Measurements from ENCODE around the gene DBNL.
A peak's percentile ranks its signal among the peaks of the same experiment; 100 is the strongest.
"Not testable (repeated sequence)": the region's sequence is repeated elsewhere in the genome, so short reads cannot be mapped to it uniquely, and the experiment has no call there.

Gene DBNL

DNA sequence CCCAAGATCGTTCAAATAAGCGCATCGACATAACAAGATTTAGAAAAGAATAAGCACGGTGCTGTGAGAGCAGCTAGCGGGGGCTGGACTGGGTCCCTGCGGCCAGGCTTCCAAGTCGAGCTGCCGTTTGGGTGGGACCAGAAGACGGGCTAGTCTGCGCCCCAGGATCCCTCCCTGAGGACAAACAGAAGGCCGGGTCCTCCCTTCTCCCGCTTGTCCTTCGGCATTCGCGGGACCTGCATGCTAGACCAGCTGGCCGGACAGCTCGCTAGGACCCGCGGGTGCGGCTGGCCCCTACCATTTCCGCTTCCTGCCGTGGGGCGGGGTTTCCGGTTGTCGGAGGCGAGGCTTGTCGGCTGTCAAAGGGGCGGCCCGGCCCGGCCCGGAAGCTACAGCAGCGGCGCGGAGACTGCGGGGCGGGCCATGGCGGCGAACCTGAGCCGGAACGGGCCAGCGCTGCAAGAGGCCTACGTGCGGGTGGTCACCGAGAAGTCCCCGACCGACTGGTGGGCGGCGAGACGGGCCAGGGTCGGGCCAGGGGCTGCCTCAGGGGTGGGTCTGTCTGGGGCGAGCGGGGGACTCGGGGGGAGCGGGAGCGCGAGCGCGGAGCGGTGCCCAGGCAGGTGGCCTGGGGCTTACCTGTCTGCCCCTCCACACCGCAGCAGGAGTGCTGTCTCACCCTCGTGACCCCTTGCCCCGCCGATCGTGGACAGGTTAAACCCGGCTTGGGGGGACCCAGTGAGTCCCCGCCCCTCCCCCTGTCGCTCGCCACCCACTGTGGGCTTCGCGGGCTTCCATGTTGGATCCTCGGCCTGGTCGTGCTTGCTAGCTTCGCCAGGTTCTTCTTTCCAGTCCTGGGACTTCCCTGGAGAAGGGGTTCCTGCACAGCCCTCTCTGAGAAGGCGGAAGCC is at the start of gene DBNL:
Gene DBNL (plus strand): TSS at position 388 of the 911 bp plus-strand sequence. CDS start 36 bp downstream, at position 424.
- no peaks in the 10 kb centered on the region for H3K9me3 ChIP-seq (ENCODE audit: insufficient read depth, low read length)
- peaks cover 30% of the 10 kb centered on the region for H3K36me3 ChIP-seq (ENCODE audit: insufficient read depth, insufficient read length, low read length)
- H3K4me1 ChIP-seq (ENCODE audit: insufficient read depth, insufficient read length), result no peaks in the 10 kb centered on the region
- H3K9ac ChIP-seq (ENCODE audit: insufficient read length, low read depth), result peak within 1 kb of the TSS; percentile 95
- peaks cover 18% of the 10 kb centered on the region for H3K27me3 ChIP-seq (ENCODE audit: insufficient read depth, insufficient read length)
- peak within 1 kb of the TSS; percentile 89 for H3K4me3 ChIP-seq (ENCODE audit: insufficient read length, low read depth)
- TF ChIP-seq ZNF274 (IDR thresholded peaks at IDR 0.05; ENCODE audit: low read depth, low read length) (no peak), YY1 (IDR thresholded peaks at IDR 0.05; ENCODE audit: insufficient read depth, insufficient read length) (no peak), SUZ12 (IDR thresholded peaks at IDR 0.05; ENCODE audit: extremely low read depth, insufficient read depth, insufficient read length) (no peak)
- peak; percentile 85 for DNase-seq (ENCODE audit: low read depth, low spot score)

DNA sequence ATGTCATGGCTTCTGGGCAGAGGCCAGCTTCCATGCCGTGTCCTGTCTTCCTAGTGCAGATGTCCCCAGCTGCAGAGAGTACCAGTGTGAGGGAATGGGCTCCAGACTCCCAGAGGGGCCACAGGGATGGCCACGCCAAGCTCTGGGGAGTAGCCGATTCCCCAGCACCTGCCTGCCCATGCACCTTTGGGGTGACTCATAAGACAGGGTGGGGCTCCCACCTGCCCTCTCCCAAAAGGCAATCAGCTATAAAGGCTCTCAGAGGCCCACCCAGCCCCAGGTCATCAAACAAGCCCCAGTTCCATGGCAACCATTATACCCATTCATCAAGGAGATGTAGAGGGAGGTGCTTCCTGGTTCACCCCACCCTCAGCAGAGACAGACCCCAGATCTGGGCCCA is 47.0 kb upstream of the DBNL start, which contains the start of gene SPDYE1:
Gene SPDYE1 (plus strand): TSS at position 366 of the 400 bp plus-strand sequence. CDS start 2,053 bp downstream, outside the sequence.
- H3K27me3 ChIP-seq (ENCODE audit: insufficient read depth, insufficient read length); H3K4me1 ChIP-seq (ENCODE audit: insufficient read depth, insufficient read length); DNase-seq (ENCODE audit: low read depth, low spot score); H3K9ac ChIP-seq (ENCODE audit: insufficient read length, low read depth); H3K9me3 ChIP-seq (ENCODE audit: insufficient read depth, low read length); H3K36me3 ChIP-seq (ENCODE audit: insufficient read depth, insufficient read length, low read length); H3K4me3 ChIP-seq (ENCODE audit: insufficient read length, low read depth): not testable (repeated sequence)

DNA sequence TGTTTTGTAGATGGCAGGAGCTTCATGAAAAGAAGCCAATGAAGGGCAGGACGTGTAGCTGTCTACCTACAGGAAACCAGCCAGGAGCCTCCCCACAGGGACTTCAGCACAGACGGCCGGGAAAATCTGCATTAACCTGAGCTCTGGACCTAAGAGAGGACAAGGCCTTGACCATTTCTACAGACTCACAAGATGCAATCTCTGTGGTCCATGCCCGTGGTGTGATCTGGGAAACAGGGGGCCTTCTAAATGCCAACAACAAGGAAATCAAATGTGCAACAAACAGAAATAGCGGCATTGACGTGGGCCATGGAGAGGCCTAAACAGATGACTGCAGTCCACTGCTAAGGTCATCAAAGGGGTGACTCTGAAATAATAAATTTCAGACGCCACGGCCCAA is 32.4 kb upstream of the DBNL start:
- H3K9ac ChIP-seq (ENCODE audit: insufficient read length, low read depth); H3K4me3 ChIP-seq (ENCODE audit: insufficient read length, low read depth); H3K27me3 ChIP-seq (ENCODE audit: insufficient read depth, insufficient read length); H3K4me1 ChIP-seq (ENCODE audit: insufficient read depth, insufficient read length); DNase-seq (ENCODE audit: low read depth, low spot score); H3K9me3 ChIP-seq (ENCODE audit: insufficient read depth, low read length): not testable (repeated sequence)
- H3K36me3 ChIP-seq (ENCODE audit: insufficient read depth, insufficient read length, low read length), result peaks cover 10% of the 10 kb centered on the region

GRCh38 chr7:44015090-44015489 is 29.4 kb upstream of the DBNL start:
- H3K9ac ChIP-seq (ENCODE audit: insufficient read length, low read depth); H3K27me3 ChIP-seq (ENCODE audit: insufficient read depth, insufficient read length); H3K36me3 ChIP-seq (ENCODE audit: insufficient read depth, insufficient read length, low read length); H3K4me3 ChIP-seq (ENCODE audit: insufficient read length, low read depth); H3K9me3 ChIP-seq (ENCODE audit: insufficient read depth, low read length); DNase-seq (ENCODE audit: low read depth, low spot score); H3K4me1 ChIP-seq (ENCODE audit: insufficient read depth, insufficient read length): not testable (repeated sequence)

DNA sequence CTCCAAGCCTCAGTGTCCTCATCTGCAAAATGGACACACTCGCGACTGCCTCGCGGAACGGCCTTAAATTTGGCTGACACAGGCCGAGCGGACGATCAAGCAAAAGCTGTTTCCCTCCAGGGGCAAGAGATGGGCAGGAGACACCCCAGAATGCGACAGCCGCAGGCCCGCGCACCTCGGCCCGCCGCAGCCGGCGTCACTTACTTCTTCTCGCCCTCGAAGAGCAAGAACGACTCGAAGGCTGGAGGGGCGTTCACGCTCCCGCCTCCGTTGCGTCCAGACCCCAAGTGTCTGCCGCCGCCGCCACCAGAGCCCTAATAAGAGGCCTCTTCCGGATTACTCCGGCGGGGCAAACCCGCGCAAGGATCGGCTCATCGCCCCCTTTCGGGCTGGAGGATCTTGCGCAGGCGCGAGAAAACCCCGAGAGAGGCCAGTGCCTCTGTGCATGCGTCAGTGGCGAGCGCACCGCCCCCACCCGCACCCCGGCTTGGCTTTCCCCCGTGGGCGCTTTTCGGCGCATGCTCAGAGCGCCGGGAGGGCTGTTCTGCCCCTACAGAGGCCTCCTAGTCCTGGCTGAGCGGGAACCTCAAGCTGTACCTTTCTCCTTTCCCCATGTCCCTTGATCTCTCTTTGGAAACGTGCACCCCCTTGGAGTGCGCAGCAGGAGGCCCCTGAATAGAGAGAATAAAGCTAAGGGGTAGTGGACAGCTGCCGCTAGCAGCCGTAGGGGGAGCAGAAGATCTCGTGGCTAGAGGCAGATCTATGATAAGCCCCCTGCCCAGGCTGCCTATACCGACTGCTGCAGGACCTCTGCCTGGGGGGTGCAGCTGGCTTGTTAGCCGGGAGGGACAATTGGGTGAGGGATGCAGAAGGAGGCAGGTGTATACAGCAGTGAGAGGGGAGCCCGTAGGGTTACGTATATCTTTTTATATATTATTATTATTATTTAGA is 25.4 kb upstream of the DBNL start:
- peak overlapping the region; percentile 82 for H3K4me3 ChIP-seq (ENCODE audit: insufficient read length, low read depth)
- H3K4me1 ChIP-seq (ENCODE audit: insufficient read depth, insufficient read length); H3K9me3 ChIP-seq (ENCODE audit: insufficient read depth, low read length); H3K27me3 ChIP-seq (ENCODE audit: insufficient read depth, insufficient read length); H3K36me3 ChIP-seq (ENCODE audit: insufficient read depth, insufficient read length, low read length): not testable (repeated sequence)
- DNase-seq (ENCODE audit: low read depth, low spot score), result peak; percentile 96
- peak overlapping the region; percentile 76 for H3K9ac ChIP-seq (ENCODE audit: insufficient read length, low read depth)

DNA sequence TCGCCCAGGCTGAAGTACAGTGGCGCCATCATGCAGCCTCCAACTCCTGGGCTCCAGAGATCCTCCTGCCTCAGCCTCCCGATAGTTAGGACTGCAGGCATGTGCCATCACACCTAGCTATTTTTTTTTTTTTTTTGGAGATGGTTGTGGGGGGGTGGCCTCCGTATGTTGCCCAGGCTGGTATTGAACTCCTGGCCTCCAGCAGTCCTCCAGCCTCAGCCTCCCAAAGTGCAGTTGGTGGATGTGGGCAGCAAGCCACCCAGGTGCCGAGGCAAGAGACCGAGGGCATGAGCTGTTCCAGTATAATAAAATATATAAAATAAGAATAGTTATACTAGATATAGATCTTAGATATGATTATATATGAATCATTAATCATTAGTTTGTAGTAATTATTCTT is 24.7 kb upstream of the DBNL start:
- not testable (repeated sequence) for H3K27me3 ChIP-seq (ENCODE audit: insufficient read depth, insufficient read length); H3K9ac ChIP-seq (ENCODE audit: insufficient read length, low read depth); H3K36me3 ChIP-seq (ENCODE audit: insufficient read depth, insufficient read length, low read length); H3K9me3 ChIP-seq (ENCODE audit: insufficient read depth, low read length); H3K4me1 ChIP-seq (ENCODE audit: insufficient read depth, insufficient read length); DNase-seq (ENCODE audit: low read depth, low spot score); H3K4me3 ChIP-seq (ENCODE audit: insufficient read length, low read depth)

GRCh38 chr7:44022069-44022468 is 22.4 kb upstream of the DBNL start:
- not testable (repeated sequence) for DNase-seq (ENCODE audit: low read depth, low spot score); H3K27me3 ChIP-seq (ENCODE audit: insufficient read depth, insufficient read length); H3K36me3 ChIP-seq (ENCODE audit: insufficient read depth, insufficient read length, low read length); H3K9me3 ChIP-seq (ENCODE audit: insufficient read depth, low read length); H3K4me3 ChIP-seq (ENCODE audit: insufficient read length, low read depth); H3K4me1 ChIP-seq (ENCODE audit: insufficient read depth, insufficient read length); H3K9ac ChIP-seq (ENCODE audit: insufficient read length, low read depth)

DNA sequence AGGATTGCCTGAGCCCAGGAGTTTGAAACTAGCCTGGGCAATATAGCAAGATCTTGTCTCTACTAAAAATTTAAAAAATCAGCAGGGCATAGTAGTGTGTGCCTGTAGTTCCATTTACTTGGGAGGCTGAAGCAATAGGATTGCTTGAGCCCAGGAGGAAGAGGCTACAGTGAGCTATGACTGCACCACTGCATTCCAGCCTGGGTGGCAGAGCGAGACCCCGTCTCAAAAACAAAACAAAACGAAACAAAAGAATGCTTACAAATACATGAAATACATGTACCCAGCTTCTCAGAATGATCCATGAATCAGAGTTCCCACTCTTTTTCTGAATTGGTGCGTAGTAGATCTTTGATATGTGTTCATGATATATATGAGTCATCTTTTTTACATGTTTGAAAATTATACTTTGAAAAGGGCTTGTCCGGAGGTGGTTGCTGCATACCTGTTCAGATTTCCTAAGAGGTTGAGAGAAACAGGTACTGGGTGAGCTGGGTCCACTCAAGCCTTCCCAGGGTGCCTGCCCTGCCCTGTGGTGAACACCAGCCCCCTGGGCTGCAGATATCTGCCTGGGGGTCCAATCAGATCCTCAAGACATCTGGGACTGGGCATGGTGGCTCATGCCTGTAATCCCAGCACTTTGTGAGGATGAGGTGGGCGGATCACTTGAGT is 21.6 kb upstream of the DBNL start:
- H3K27me3 ChIP-seq (ENCODE audit: insufficient read depth, insufficient read length); H3K36me3 ChIP-seq (ENCODE audit: insufficient read depth, insufficient read length, low read length); H3K9me3 ChIP-seq (ENCODE audit: insufficient read depth, low read length); H3K4me1 ChIP-seq (ENCODE audit: insufficient read depth, insufficient read length); DNase-seq (ENCODE audit: low read depth, low spot score); H3K4me3 ChIP-seq (ENCODE audit: insufficient read length, low read depth); H3K9ac ChIP-seq (ENCODE audit: insufficient read length, low read depth): not testable (repeated sequence)

GRCh38 chr7:44029433-44029832 is 15.1 kb upstream of the DBNL start:
- not testable (repeated sequence) for DNase-seq (ENCODE audit: low read depth, low spot score)

GRCh38 chr7:44030029-44030428 is 14.5 kb upstream of the DBNL start:
- not testable (repeated sequence) for H3K27me3 ChIP-seq (ENCODE audit: insufficient read depth, insufficient read length); H3K4me3 ChIP-seq (ENCODE audit: insufficient read length, low read depth); DNase-seq (ENCODE audit: low read depth, low spot score); H3K9me3 ChIP-seq (ENCODE audit: insufficient read depth, low read length); H3K36me3 ChIP-seq (ENCODE audit: insufficient read depth, insufficient read length, low read length); H3K9ac ChIP-seq (ENCODE audit: insufficient read length, low read depth); H3K4me1 ChIP-seq (ENCODE audit: insufficient read depth, insufficient read length)

More at GRCh38 chr7:44029433-44029832, 15.1 kb upstream of the DBNL start:
- H3K36me3 ChIP-seq (ENCODE audit: insufficient read depth, insufficient read length, low read length); H3K27me3 ChIP-seq (ENCODE audit: insufficient read depth, insufficient read length); H3K4me3 ChIP-seq (ENCODE audit: insufficient read length, low read depth); H3K9me3 ChIP-seq (ENCODE audit: insufficient read depth, low read length); H3K9ac ChIP-seq (ENCODE audit: insufficient read length, low read depth); H3K4me1 ChIP-seq (ENCODE audit: insufficient read depth, insufficient read length): not testable (repeated sequence)
